K562 (cell line): ENCODE results near the gene BIVM. TPM values are rescaled to one million over a fixed set of nuclear protein-coding genes. Genes with fewer than 3 reads are reported as not detected.

Experiments
- DIDO1 ChIP-seq: fragments of 450-650 bp; IDR thresholded peaks from 2 replicates; pipeline ENCODE4 v1.6.1; 2016; ENCODE audit warnings: low read depth, missing biosample characterization, missing genetic modification characterization
- EGR1 ChIP-seq: fragments of 450-650 bp; conservative IDR thresholded peaks from 2 replicates; pipeline ENCODE4 v1.6.1; 2017; ENCODE audit warnings: mild to moderate bottlenecking
- ESRRA ChIP-seq: fragments of 450-650 bp; IDR thresholded peaks from 2 replicates; pipeline ENCODE4 v1.6.1; 2014; ENCODE audit warnings: low read depth, mild to moderate bottlenecking, moderate library complexity, borderline replicate concordance
- HDAC1 ChIP-seq, 2 experiments: fragments of 450-650 bp; IDR thresholded peaks; 2 replicates each; pipeline ENCODE4 v1.6.1; 2016 to 2017; ENCODE audit warnings: inconsistent platforms in 1 of 2, mild to moderate bottlenecking in 1 of 2, moderate library complexity in 1 of 2
- HNRNPUL1 ChIP-seq: fragments of 200-400 bp; formaldehyde crosslinking; IDR thresholded peaks from 2 replicates; pipeline ENCODE4 v1.6.1; 2017; ENCODE audit warnings: low read length
- JUND ChIP-seq, 2 experiments: IDR thresholded peaks; 2 replicates in 1 of 2; 3 replicates in 1 of 2; pipeline ENCODE4 v1.6.1; 2011; ENCODE audit warnings: borderline replicate concordance in 2 of 2, low read depth in 2 of 2, low read length in 2 of 2, improper control_type of control experiment in 1 of 2, missing biosample characterization in 1 of 2, missing genetic modification characterization in 1 of 2, missing genetic modification reagents in 1 of 2
- PPARD ChIP-seq: fragments of 250-450 bp; sonication (Bioruptor Pico); IDR thresholded peaks from 2 replicates; pipeline ENCODE4 v1.8.0; 2022; ENCODE audit warnings: inconsistent platforms, mild to moderate bottlenecking, moderate library complexity
- SLC30A9 ChIP-seq: fragments of 250-450 bp; sonication (Bioruptor Pico); IDR thresholded peaks from 2 replicates; pipeline ENCODE4 v1.8.0; 2022; ENCODE audit warnings: mild to moderate bottlenecking, moderate library complexity
- SMARCA5 ChIP-seq: fragments of 450-650 bp; IDR thresholded peaks from 2 replicates; pipeline ENCODE4 v1.6.1; 2016
- SNIP1 ChIP-seq: fragments of 450-650 bp; IDR thresholded peaks from 2 replicates; pipeline ENCODE4 v1.7.1; 2017; ENCODE audit warnings: low read depth, mild to moderate bottlenecking
- TEAD4 ChIP-seq, 2 experiments: sonication (generic) in 1 of 2; formaldehyde crosslinking in 1 of 2; IDR thresholded peaks; 2 replicates each; pipeline versions ENCODE4 v1.6.1 to v1.8.0; 2012 to 2022; ENCODE audit warnings: borderline replicate concordance in 1 of 2, inconsistent platforms in 1 of 2, low read length in 1 of 2, mild to moderate bottlenecking in 1 of 2, missing genetic modification reagents in 1 of 2
- XRCC4 ChIP-seq: IDR thresholded peaks from one replicate; pipeline ENCODE4 v1.6.1; 2011; ENCODE audit not compliant: insufficient read depth, insufficient read length; ENCODE audit errors: extremely low read depth
- ZNF717 ChIP-seq: fragments of 250-450 bp; sonication (Bioruptor Pico); IDR thresholded peaks from 2 replicates; pipeline ENCODE4 v1.5.0; 2021
- polyA plus RNA-seq, 8 experiments: library from polyadenylated mRNA; depleted of rRNA in 4 of 8; stranded (reverse) in 5 of 8; unstranded in 3 of 8; fragments of >200 nt; fragmentation: Nextera tagmentation in 2 of 8; fragmentation: Illumina TruSeq in 1 of 8; extraction: Ambion mirVana in 2 of 8; extraction: Trizol in 1 of 8; gene quantifications; 2 replicates each; pipeline versions ENCODE4 v1.2.1 to v1.2.3, GENCODE V29; 2011 to 2014; ENCODE audit warnings: inconsistent platforms in 1 of 8, missing spikeins in 1 of 8
- total RNA-seq, 7 experiments: library from RNA; depleted of rRNA in 6 of 7; stranded (reverse); fragments of >200 nt in 6 of 7; fragmentation: Illumina TruSeq in 2 of 7; extraction: Trizol in 2 of 7; gene quantifications; 2 replicates each; pipeline versions ENCODE4 v1.2.1 to v1.2.3, GENCODE V29; 2011 to 2021; ENCODE audit warnings: low replicate concordance in 1 of 7
- TF ChIP-seq, protein P1 (sequence below): fragments of 450-650 bp; IDR thresholded peaks from 2 replicates; pipeline ENCODE4 v1.6.1; 2014; ENCODE audit warnings: low read depth, mild to moderate bottlenecking, moderate library complexity, borderline replicate concordance
- TF ChIP-seq, protein P2 (sequence below): sonication (generic); formaldehyde crosslinking; IDR thresholded peaks from 2 replicates; pipeline ENCODE4 v1.4.0; 2020; ENCODE audit warnings: mild to moderate bottlenecking, missing genetic modification reagents

The BIVM gene
- total and polyA plus RNA-seq, 9 of the 15 experiments (the other 6 are each of a cell fraction or from before 2014, with no cell fraction given) = 3.6 to 23.1 (median 16.8) TPM

DNA sequence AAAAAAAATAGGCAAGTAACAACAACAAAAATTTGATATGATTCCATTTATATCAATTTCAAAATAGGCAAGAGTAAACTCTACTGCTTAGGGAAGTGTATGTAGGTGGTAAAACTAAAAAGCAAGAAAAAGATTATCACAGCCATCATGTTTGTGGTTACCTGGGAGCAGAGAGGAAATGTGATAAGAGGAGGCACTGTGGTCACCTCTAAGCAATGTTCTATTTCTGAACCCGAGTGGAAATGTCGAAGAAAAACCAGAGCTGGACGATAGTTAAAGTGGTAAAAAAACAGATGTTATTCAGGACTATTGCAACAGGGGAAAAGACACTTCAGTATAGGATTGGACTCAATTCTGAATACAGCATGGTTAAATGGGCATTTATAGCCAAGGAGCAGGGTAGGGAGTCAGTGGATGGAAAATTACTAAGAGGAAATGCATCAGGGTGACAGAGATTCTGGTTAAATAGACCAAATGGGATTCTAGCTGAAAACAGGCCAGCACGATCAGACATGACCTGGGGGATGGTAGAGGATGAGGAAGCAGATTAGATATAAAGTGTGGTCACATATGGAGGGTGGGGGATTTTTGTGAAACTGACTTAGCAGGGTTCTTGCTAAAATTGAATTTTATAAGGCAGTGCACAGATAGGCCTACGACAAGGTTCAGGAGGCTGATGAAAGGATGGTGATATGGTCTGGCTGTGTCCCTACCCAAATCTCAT lies 19.3 kb upstream of the BIVM start (continued):
- TF ChIP-seq, protein P1, sequence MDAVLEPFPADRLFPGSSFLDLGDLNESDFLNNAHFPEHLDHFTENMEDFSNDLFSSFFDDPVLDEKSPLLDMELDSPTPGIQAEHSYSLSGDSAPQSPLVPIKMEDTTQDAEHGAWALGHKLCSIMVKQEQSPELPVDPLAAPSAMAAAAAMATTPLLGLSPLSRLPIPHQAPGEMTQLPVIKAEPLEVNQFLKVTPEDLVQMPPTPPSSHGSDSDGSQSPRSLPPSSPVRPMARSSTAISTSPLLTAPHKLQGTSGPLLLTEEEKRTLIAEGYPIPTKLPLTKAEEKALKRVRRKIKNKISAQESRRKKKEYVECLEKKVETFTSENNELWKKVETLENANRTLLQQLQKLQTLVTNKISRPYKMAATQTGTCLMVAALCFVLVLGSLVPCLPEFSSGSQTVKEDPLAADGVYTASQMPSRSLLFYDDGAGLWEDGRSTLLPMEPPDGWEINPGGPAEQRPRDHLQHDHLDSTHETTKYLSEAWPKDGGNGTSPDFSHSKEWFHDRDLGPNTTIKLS = no peak
- no peak for TF ChIP-seq JUND (IDR thresholded peaks at IDR 0.05; ENCODE audit: borderline replicate concordance, low read depth, low read length)
- TF ChIP-seq JUND (tag; IDR thresholded peaks at IDR 0.05; ENCODE audit: borderline replicate concordance, low read depth, low read length) = no peak
- no peak for TF ChIP-seq SNIP1
- TF ChIP-seq, protein P2, sequence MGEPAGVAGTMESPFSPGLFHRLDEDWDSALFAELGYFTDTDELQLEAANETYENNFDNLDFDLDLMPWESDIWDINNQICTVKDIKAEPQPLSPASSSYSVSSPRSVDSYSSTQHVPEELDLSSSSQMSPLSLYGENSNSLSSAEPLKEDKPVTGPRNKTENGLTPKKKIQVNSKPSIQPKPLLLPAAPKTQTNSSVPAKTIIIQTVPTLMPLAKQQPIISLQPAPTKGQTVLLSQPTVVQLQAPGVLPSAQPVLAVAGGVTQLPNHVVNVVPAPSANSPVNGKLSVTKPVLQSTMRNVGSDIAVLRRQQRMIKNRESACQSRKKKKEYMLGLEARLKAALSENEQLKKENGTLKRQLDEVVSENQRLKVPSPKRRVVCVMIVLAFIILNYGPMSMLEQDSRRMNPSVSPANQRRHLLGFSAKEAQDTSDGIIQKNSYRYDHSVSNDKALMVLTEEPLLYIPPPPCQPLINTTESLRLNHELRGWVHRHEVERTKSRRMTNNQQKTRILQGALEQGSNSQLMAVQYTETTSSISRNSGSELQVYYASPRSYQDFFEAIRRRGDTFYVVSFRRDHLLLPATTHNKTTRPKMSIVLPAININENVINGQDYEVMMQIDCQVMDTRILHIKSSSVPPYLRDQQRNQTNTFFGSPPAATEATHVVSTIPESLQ (CRISPR knock-in tag) = no peak
- no peak for TF ChIP-seq EGR1
- no peak for TF ChIP-seq SLC30A9
- no peak for TF ChIP-seq DIDO1 (tag)
- TF ChIP-seq HDAC1 (IDR thresholded peaks at IDR 0.05) = no peak
- TF ChIP-seq ZNF717 (CRISPR knock-in tag) = no peak
- peak; percentile 50; the same call in 1 of the 2 replicates for TF ChIP-seq TEAD4 (IDR thresholded peaks at IDR 0.05; ENCODE audit: low read length)
- no peak for TF ChIP-seq TEAD4 (CRISPR knock-in tag; IDR thresholded peaks at IDR 0.05; ENCODE audit: borderline replicate concordance)
- TF ChIP-seq HNRNPUL1 = no peak
- peak; percentile 67; the same call in 1 of the 2 replicates for TF ChIP-seq ESRRA
- TF ChIP-seq XRCC4 = no peak
- no peak for TF ChIP-seq SMARCA5
- no peak for TF ChIP-seq PPARD
